H1 (cell line): ENCODE measurements around the gene CHRNA3. TPM values are rescaled to one million over a fixed set of nuclear protein-coding genes. Genes with fewer than 3 reads are reported as not detected.
A peak's percentile ranks its signal among the peaks of the same experiment; 100 is the strongest.

Experiments used
- CTCF ChIA-PET: fragments of 300-600 bp; sonication (Branson Sonifier 250); formaldehyde crosslinking; loops from one replicate; lab custom pipeline; 2021; ENCODE audit not compliant: partially characterized antibody; lab: Charles Lee
- POLR2A ChIA-PET: fragments of 300-600 bp; sonication (Branson Sonifier 250); formaldehyde crosslinking; loops from one replicate; lab custom pipeline; 2021; ENCODE audit warnings: inconsistent platforms; ENCODE audit not compliant: partially characterized antibody; lab: Charles Lee
- DNase-seq, 2 experiments: peaks; one replicate each; pipeline versions ENCODE4 v3.0.0 to v3.0.0-alpha.2; 2010 to 2022; ENCODE audit warnings: low spot score in 2 of 2, low read depth in 1 of 2, mixed read lengths in 1 of 2
- FAIRE-seq: peaks from 2 replicates; lab custom pipeline; 2011; peaks lifted over from hg19 to GRCh38; lab: Jason Lieb, UNC
- H2AFZ ChIP-seq: 2 replicates; pipeline ENCODE4 v1.8.1; 2012; ENCODE audit warnings: low read length, inconsistent platforms
- H2AK5ac ChIP-seq: 2 replicates; pipeline ENCODE4 v1.6.1; 2013; ENCODE audit warnings: low read depth, low read length
- H2BK120ac ChIP-seq: replicated peaks from 2 replicates; pipeline ENCODE3; 2013; ENCODE audit warnings: low read depth, low read length, inconsistent platforms
- H2BK12ac ChIP-seq: 2 replicates; pipeline ENCODE4 v1.6.1; 2013; ENCODE audit warnings: low read depth, low read length
- H2BK15ac ChIP-seq: 2 replicates; pipeline ENCODE4 v1.6.1; 2013; ENCODE audit warnings: low read length
- H2BK20ac ChIP-seq: 2 replicates; pipeline ENCODE4 v1.6.1; 2013; ENCODE audit warnings: low read length
- H2BK5ac ChIP-seq: 2 replicates; pipeline ENCODE4 v1.6.1; 2013; ENCODE audit warnings: low read depth, low read length
- H3K14ac ChIP-seq: 2 replicates; pipeline ENCODE4 v1.6.1; 2013; ENCODE audit warnings: inconsistent platforms; ENCODE audit not compliant: insufficient read length
- H3K18ac ChIP-seq: 2 replicates; pipeline ENCODE4 v1.6.1; 2013; ENCODE audit warnings: low read length; ENCODE audit errors: extremely low read depth
- H3K23ac ChIP-seq: 2 replicates; pipeline ENCODE4 v1.6.1; 2013; ENCODE audit warnings: inconsistent platforms; ENCODE audit not compliant: insufficient read length
- H3K23me2 ChIP-seq: 2 replicates; pipeline ENCODE4 v1.6.1; 2013; ENCODE audit warnings: low read depth, low read length
- H3K27ac ChIP-seq: 2 replicates; pipeline ENCODE4 v1.6.1; 2011; ENCODE audit warnings: low read depth, low read length, inconsistent platforms
- H3K27me3 ChIP-seq, 4 experiments: replicated peaks in 1 of 4; 1 replicate in 1 of 4; 2 replicates in 3 of 4; pipeline versions ENCODE4 v1.6.1 to v1.8.1; 2011 to 2013; ENCODE audit warnings: low read length in 3 of 4, mild to moderate bottlenecking in 3 of 4, inconsistent platforms in 2 of 4, mixed read lengths in 2 of 4, moderate library complexity in 1 of 4; ENCODE audit not compliant: control insufficient read depth in 3 of 4, insufficient read depth in 3 of 4; ENCODE audit errors: extremely low read depth in 1 of 4
- H3K36me3 ChIP-seq, 4 experiments: 2 replicates each; pipeline versions ENCODE4 v1.6.1 to v1.8.1; 2011 to 2013; ENCODE audit warnings: mild to moderate bottlenecking in 4 of 4, low read length in 3 of 4, moderate library complexity in 2 of 4, control low read depth in 1 of 4, inconsistent platforms in 1 of 4; ENCODE audit not compliant: insufficient read depth in 4 of 4, control insufficient read depth in 2 of 4
- H3K4ac ChIP-seq: replicated peaks from 2 replicates; pipeline ENCODE3; 2013; ENCODE audit warnings: low read length, low read depth, mixed read lengths, inconsistent platforms; ENCODE audit not compliant: insufficient read length
- H3K4me1 ChIP-seq, 4 experiments: replicated peaks in 1 of 4; 1 replicate in 1 of 4; 2 replicates in 3 of 4; pipeline versions ENCODE4 v1.6.1 to v1.8.1; 2011 to 2013; ENCODE audit warnings: low read length in 3 of 4, inconsistent platforms in 2 of 4, mixed read lengths in 1 of 4; ENCODE audit not compliant: insufficient read depth in 4 of 4, control insufficient read depth in 3 of 4
- H3K4me2 ChIP-seq, 2 experiments: 2 replicates each; pipeline versions ENCODE4 v1.6.1 to v1.8.1; 2011 to 2013; ENCODE audit warnings: low read depth in 2 of 2, low read length in 2 of 2, control low read depth in 1 of 2, inconsistent platforms in 1 of 2, mild to moderate bottlenecking in 1 of 2; ENCODE audit not compliant: insufficient read depth in 1 of 2
- H3K4me3 ChIP-seq, 4 experiments: fragments of 200-600, 300-600 bp in 1 of 4; sonication (generic), shearing (Covaris generic), sonication (Bioruptor Twin) in 1 of 4; 2 replicates each; pipeline versions ENCODE4 v1.5.1 to v1.8.1; 2011 to 2016; ENCODE audit warnings: low read length in 4 of 4, low read depth in 3 of 4, control low read depth in 2 of 4, inconsistent platforms in 2 of 4, mild to moderate bottlenecking in 2 of 4, mixed read lengths in 1 of 4, moderate library complexity in 1 of 4; ENCODE audit not compliant: insufficient read depth in 2 of 4; ENCODE audit errors: extremely low read depth in 1 of 4
- H3K56ac ChIP-seq: replicated peaks from 2 replicates; pipeline ENCODE3; 2013; ENCODE audit warnings: low read depth, mild to moderate bottlenecking, mixed read lengths, low read length, inconsistent platforms; ENCODE audit not compliant: insufficient read length
- H3K79me1 ChIP-seq: 2 replicates; pipeline ENCODE4 v1.6.1; 2013; ENCODE audit warnings: low read depth, low read length, control low read depth
- H3K79me2 ChIP-seq, 2 experiments: 2 replicates each; pipeline versions ENCODE4 v1.6.1 to v1.8.1; 2012 to 2013; ENCODE audit warnings: low read length in 2 of 2, mild to moderate bottlenecking in 2 of 2, inconsistent platforms in 1 of 2; ENCODE audit not compliant: insufficient read depth in 2 of 2, control insufficient read depth in 1 of 2
- H3K9ac ChIP-seq, 4 experiments: replicated peaks in 1 of 4; 1 replicate in 1 of 4; 2 replicates in 3 of 4; pipeline versions ENCODE4 v1.6.1 to v1.8.1; 2011 to 2013; ENCODE audit warnings: low read depth in 3 of 4, low read length in 3 of 4, control low read depth in 2 of 4, mild to moderate bottlenecking in 2 of 4, moderate library complexity in 2 of 4, inconsistent platforms in 1 of 4; ENCODE audit errors: extremely low read depth in 1 of 4
- H3K9me3 ChIP-seq, 2 experiments: 2 replicates each; pipeline versions ENCODE4 v1.6.1 to v1.8.1; 2012 to 2013; ENCODE audit warnings: mild to moderate bottlenecking in 2 of 2, moderate library complexity in 2 of 2, control low read depth in 1 of 2, inconsistent platforms in 1 of 2, low read depth in 1 of 2, low read length in 1 of 2, mixed read lengths in 1 of 2; ENCODE audit not compliant: insufficient read depth in 2 of 2
- H4K20me1 ChIP-seq, 2 experiments: replicated peaks in 1 of 2; 2 replicates each; pipeline versions ENCODE3 to v1.8.1; 2011 to 2013; ENCODE audit warnings: inconsistent platforms in 2 of 2, low read length in 2 of 2, mild to moderate bottlenecking in 1 of 2; ENCODE audit not compliant: insufficient read depth in 2 of 2, control insufficient read depth in 1 of 2
- H4K5ac ChIP-seq: 2 replicates; pipeline ENCODE4 v1.6.1; 2013; ENCODE audit warnings: low read length, low read depth, mixed read lengths, inconsistent platforms; ENCODE audit not compliant: insufficient read length
- H4K8ac ChIP-seq: 2 replicates; pipeline ENCODE4 v1.8.0; 2013; ENCODE audit warnings: mild to moderate bottlenecking, moderate library complexity, low read length, inconsistent platforms; ENCODE audit not compliant: insufficient read depth; ENCODE audit errors: extremely low read depth
- H4K91ac ChIP-seq: replicated peaks from 2 replicates; pipeline ENCODE3; 2013; ENCODE audit warnings: low read length, mixed read lengths, inconsistent platforms; ENCODE audit not compliant: insufficient read length
- ATF3 ChIP-seq: IDR thresholded peaks from 2 replicates; pipeline ENCODE4 v1.6.1; 2011; ENCODE audit warnings: low read depth, mild to moderate bottlenecking, low read length; ENCODE audit not compliant: insufficient read depth
- PHF8 ChIP-seq: fragments of 200-600 bp; sonication (generic); conservative IDR thresholded peaks from 2 replicates; pipeline ENCODE4 v1.7.1; 2012; ENCODE audit warnings: low read depth, mild to moderate bottlenecking, inconsistent platforms, low read length, moderate library complexity
- RFX5 ChIP-seq: IDR thresholded peaks from 2 replicates; pipeline ENCODE4 v1.6.1; 2011; ENCODE audit warnings: low read depth, low read length, improper control_type of control experiment, borderline replicate concordance
- SAP30 ChIP-seq: fragments of 300-600 bp; sonication (generic); IDR thresholded peaks from 2 replicates; pipeline ENCODE4 v1.7.1; 2012; ENCODE audit warnings: low read length, moderate library complexity, mild to moderate bottlenecking, inconsistent platforms; ENCODE audit not compliant: insufficient read depth, insufficient replicate concordance
- TAF1 ChIP-seq: IDR thresholded peaks from 2 replicates; pipeline ENCODE4 v1.6.1; 2011; ENCODE audit warnings: mild to moderate bottlenecking, low read depth, low read length
- WGBS, 2 experiments: shearing (Covaris generic) in 1 of 2; methylation state at CpG; one replicate each; pipeline versions ENCODE4 v1.1.6 to v1.1.7; 2013 to 2015; ENCODE audit warnings: low lambda C conversion rate in 2 of 2, mixed read lengths in 2 of 2, inconsistent platforms in 1 of 2, low coverage in 1 of 2, missing lambda C conversion rate in 1 of 2; ENCODE audit not compliant: insufficient replicate concordance in 2 of 2, insufficient coverage in 1 of 2, insufficient read length in 1 of 2; ENCODE audit errors: extremely low coverage in 1 of 2, missing lambda C conversion rate in 1 of 2; 5-methylcytosine and 5-hydroxymethylcytosine counted together
- polyA plus RNA-seq, 7 experiments: library from polyadenylated mRNA; depleted of rRNA in 3 of 7; stranded (reverse) in 5 of 7; unstranded in 2 of 7; fragments of >200 nt in 5 of 7; fragments of 200-250 nt in 2 of 7; gene quantifications; 1 replicate in 5 of 7; 2 replicates in 1 of 7; 4 replicates in 1 of 7; pipeline versions ENCODE4 v1.2.1 to v1.2.3, GENCODE V29; 2011 to 2013; ENCODE audit warnings: missing spikeins in 2 of 7, mixed read lengths in 2 of 7
- total RNA-seq: library from RNA; stranded (reverse); fragmentation: NEBNext Ultra II Directional; extraction: Animal tissue kit (Norgen Biotek cat#: 25700); gene quantifications from 2 replicates; pipeline ENCODE4 v1.2.1, GENCODE V29; 2021

The CHRNA3 gene
- total and polyA plus RNA-seq, 2 of the 8 experiments (the other 6 are each of a cell fraction or from before 2014, with no cell fraction given) = 2.1 to 4.7 TPM

GRCh38 chr15:78552597-78552996 is 68.2 kb downstream of the CHRNA3 start:
- peaks cover 10 to 34% (median 24%) of the 10 kb centered on the region in 4 experiments for H3K36me3 ChIP-seq
- no peaks in the 10 kb centered on the region for H3K27me3 ChIP-seq
- H2BK5ac ChIP-seq = no peak overlapping the region
- ChIA-PET CTCF (interaction anchor here (1.5 kb wide), 2 partner anchors 9 to 12 kb away, joined by 5 to 6 read pairs; partner anchors contain the start of gene CHRNA5), POLR2A (interaction anchor here (1.6 to 3.4 kb wide), 3 partner anchors 12 to 221 kb away, joined by 3 to 11 read pairs (median 11); partner anchors contain the start of genes CHRNA5 and PSMA4)
- H3K4me3 ChIP-seq = no peak overlapping the region
- no peak overlapping the region for H3K14ac ChIP-seq
- no peak overlapping the region for H4K91ac ChIP-seq
- H2BK15ac ChIP-seq = no peak overlapping the region
- no peak overlapping the region for H3K4me2 ChIP-seq
- no peak for FAIRE-seq
- no peaks in the 10 kb centered on the region for H3K9me3 ChIP-seq
- 0 out of 2 replicates have a peak overlapping the region, but pooled peaks have one; percentile 22 for H2BK12ac ChIP-seq
- no peak overlapping the region for H3K23ac ChIP-seq
- TF ChIP-seq ATF3 = no peak
- no peak for TF ChIP-seq TAF1
- TF ChIP-seq SAP30 = no peak
- no peak for TF ChIP-seq RFX5
- no peak for TF ChIP-seq PHF8
- H3K27ac ChIP-seq = no peak overlapping the region
- no peak for DNase-seq
- H3K18ac ChIP-seq = no peak overlapping the region
- no peaks in the 10 kb centered on the region for H3K4me1 ChIP-seq
- no peak overlapping the region for H4K5ac ChIP-seq
- H3K56ac ChIP-seq = no peak overlapping the region
- no peak overlapping the region for H2BK120ac ChIP-seq
- H2AK5ac ChIP-seq = no peak overlapping the region
- H2BK20ac ChIP-seq = no peak overlapping the region
- no peak overlapping the region for H2AFZ ChIP-seq
- no peak overlapping the region for H3K9ac ChIP-seq
- H3K4ac ChIP-seq = no peak overlapping the region
- H4K20me1 ChIP-seq = peaks cover 0 to 1% of the 10 kb centered on the region in 2 experiments
- 93% methylated on average over 5 of the region's 5 CpGs; no CpG with 5 or more reads in 1 of the 2 experiments for WGBS, 2 experiments
- H3K79me2 ChIP-seq = no peaks in the 10 kb centered on the region
- H3K79me1 ChIP-seq = no peaks in the 10 kb centered on the region
- H4K8ac ChIP-seq = no peak overlapping the region
- 0 out of 2 replicates have a peak, but pooled peaks cover 2% of the 10 kb centered on the region for H3K23me2 ChIP-seq
